Measurements from ENCODE around the gene HSD17B2. TPM values are rescaled to one million over a fixed set of nuclear protein-coding genes. Genes with fewer than 3 reads are reported as not detected.

The HSD17B2 gene
- total RNA-seq, 2 donors from 2014 or later = not detected

- Mint-ChIP-seq H3K27ac (no peak overlapping the region), H3K4me1 (peaks cover 2% of the 10 kb centered on the region), H3K36me3 (ENCODE audit: low read depth) (no peaks in the 10 kb centered on the region), H3K9me3 (peaks cover 2% of the 10 kb centered on the region), H3K27me3 (ENCODE audit: insufficient read depth) (peaks cover 6% of the 10 kb centered on the region), H3K4me3 (no peak overlapping the region)
- Histone ChIP-seq H3K4me1 (ENCODE audit: control insufficient read depth, insufficient read depth, low read length) (no peaks in the 10 kb centered on the region), H3K9ac (ENCODE audit: extremely low read depth, low read length, poor library complexity, severe bottlenecking) (no peak overlapping the region), H3K36me3 (ENCODE audit: control insufficient read depth, insufficient read depth, low read length) (no peaks in the 10 kb centered on the region), H3K27me3 (ENCODE audit: control insufficient read depth, insufficient read depth, low read length, poor library complexity, severe bottlenecking) (peaks cover 11% of the 10 kb centered on the region), H3K27ac (ENCODE audit: low read depth, low read length) (no peak overlapping the region), H3K9me3 (ENCODE audit: control insufficient read depth, low read length) (no peaks in the 10 kb centered on the region), H3K4me3 (ENCODE audit: low read length) (no peak overlapping the region)
- DNase-seq = no peak
- 84 to 88% methylated on average over 1 to 5 of the region's 6 CpGs for WGBS, 2 experiments (ENCODE audit: insufficient coverage in 1 of 2, insufficient read length in 1 of 2)
- no peak for TF ChIP-seq CTCF (conservative IDR thresholded peaks at IDR 0.05)
These were observed 32.2 kb downstream of the HSD17B2 start for GRCh38 chr16:82067042-82067803.

- Mint-ChIP-seq H3K4me3 (no peak overlapping the region), H3K36me3 (ENCODE audit: low read depth) (no peaks in the 10 kb centered on the region), H3K9me3 (peaks cover 2% of the 10 kb centered on the region), H3K27ac (no peak overlapping the region), H3K4me1 (peaks cover 2% of the 10 kb centered on the region), H3K27me3 (ENCODE audit: insufficient read depth) (peaks cover 6% of the 10 kb centered on the region)
- WGBS, 2 experiments (ENCODE audit: insufficient coverage in 1 of 2, insufficient read length in 1 of 2) = 94 to 97% methylated on average over 10 of the region's 10 CpGs
- peaks cover 11% of the 10 kb centered on the region for H3K27me3 ChIP-seq (ENCODE audit: control insufficient read depth, insufficient read depth, low read length, poor library complexity, severe bottlenecking)
- no peak overlapping the region for H3K27ac ChIP-seq (ENCODE audit: low read depth, low read length)
- no peak for TF ChIP-seq CTCF (conservative IDR thresholded peaks at IDR 0.05)
- H3K9me3 ChIP-seq (ENCODE audit: control insufficient read depth, low read length) = no peaks in the 10 kb centered on the region
- H3K4me3 ChIP-seq (ENCODE audit: low read length) = no peak overlapping the region
- no peak for DNase-seq
- H3K4me1 ChIP-seq (ENCODE audit: control insufficient read depth, insufficient read depth, low read length) = no peaks in the 10 kb centered on the region
- no peak overlapping the region for H3K9ac ChIP-seq (ENCODE audit: extremely low read depth, low read length, poor library complexity, severe bottlenecking)
- H3K36me3 ChIP-seq (ENCODE audit: control insufficient read depth, insufficient read depth, low read length) = no peaks in the 10 kb centered on the region
These were observed 32.8 kb downstream of the HSD17B2 start for GRCh38 chr16:82067804-82068325.

- H3K4me1 Mint-ChIP-seq = no peaks in the 10 kb centered on the region
- no peaks in the 10 kb centered on the region for H3K9me3 ChIP-seq (ENCODE audit: control insufficient read depth, low read length)
- H3K27ac ChIP-seq (ENCODE audit: low read depth, low read length) = no peak overlapping the region
- H3K9ac ChIP-seq (ENCODE audit: extremely low read depth, low read length, poor library complexity, severe bottlenecking) = no peak overlapping the region
- peaks cover 3% of the 10 kb centered on the region for H3K9me3 Mint-ChIP-seq
- no peak overlapping the region for H3K4me3 Mint-ChIP-seq
- no peak for TF ChIP-seq CTCF (conservative IDR thresholded peaks at IDR 0.05)
- no peaks in the 10 kb centered on the region for H3K36me3 ChIP-seq (ENCODE audit: control insufficient read depth, insufficient read depth, low read length)
- no peak overlapping the region for H3K27ac Mint-ChIP-seq
- no peak overlapping the region for H3K4me3 ChIP-seq (ENCODE audit: low read length)
- no peak for DNase-seq
- no peaks in the 10 kb centered on the region for H3K36me3 Mint-ChIP-seq (ENCODE audit: low read depth)
- 63 to 88% methylated on average over 2 to 4 of the region's 4 CpGs for WGBS, 2 experiments (ENCODE audit: insufficient coverage in 1 of 2, insufficient read length in 1 of 2)
- H3K27me3 Mint-ChIP-seq (ENCODE audit: insufficient read depth) = no peaks in the 10 kb centered on the region
- peaks cover 3% of the 10 kb centered on the region for H3K27me3 ChIP-seq (ENCODE audit: control insufficient read depth, insufficient read depth, low read length, poor library complexity, severe bottlenecking)
- no peaks in the 10 kb centered on the region for H3K4me1 ChIP-seq (ENCODE audit: control insufficient read depth, insufficient read depth, low read length)
These were observed 35.8 kb downstream of the HSD17B2 start for GRCh38 chr16:82070656-82071369.

All from endodermal cell (in vitro differentiated cells).